Psoas muscle (tissue), 8 donors: ENCODE results near the gene DOK6. TPM values are rescaled to one million over a fixed set of nuclear protein-coding genes. Genes with fewer than 3 reads are reported as not detected.

ENCODE experiments used
- ATAC-seq, 4 donors: fragments of 200-7000 bp; cut with Tn5 transposase; one replicate each; pipeline ENCODE4 v1.9.1; 2020; ENCODE audit warnings: moderate library complexity in 3 of 4, mild to moderate bottlenecking in 2 of 4
- DNase-seq, 2 donors: peaks; one replicate each; pipeline ENCODE4 v3.0.0-alpha.2; 2020
- H3K27ac ChIP-seq: fragments of 200-600 bp; one replicate; pipeline ENCODE4 v1.8.0; 2022
- H3K27me3 ChIP-seq, 3 donors: fragments of 200-600 bp in 1 of 3; one replicate each; pipeline versions ENCODE4 v1.6.1 to v1.8.0; 2013 to 2022; ENCODE audit warnings: low read length in 2 of 3, mild to moderate bottlenecking in 2 of 3, moderate library complexity in 1 of 3; ENCODE audit not compliant: insufficient read depth in 3 of 3
- H3K36me3 ChIP-seq, 2 donors: fragments of 200-600 bp in 1 of 2; one replicate each; pipeline versions ENCODE4 v1.6.1 to v1.8.0; 2013 to 2022; ENCODE audit warnings: low read depth in 1 of 2, mild to moderate bottlenecking in 1 of 2, moderate library complexity in 1 of 2; ENCODE audit not compliant: insufficient read depth in 1 of 2
- H3K4me1 ChIP-seq: fragments of 200-600 bp; one replicate; pipeline ENCODE4 v1.8.0; 2022
- H3K4me3 ChIP-seq: fragments of 200-600 bp; one replicate; pipeline ENCODE4 v1.8.0; 2022; ENCODE audit warnings: mild to moderate bottlenecking
- H3K9me3 ChIP-seq: fragments of 200-600 bp; one replicate; pipeline ENCODE4 v1.8.0; 2022
- CTCF ChIP-seq: fragments of 200-600 bp; IDR thresholded peaks from one replicate; pipeline ENCODE4 v1.8.0; 2022; ENCODE audit warnings: antibody characterized with exemption
- WGBS, 3 donors: extraction: QIAGEN DNeasy Blood & Tissue Kit; methylation state at CpG; one replicate each; pipeline versions ENCODE4 v1.1.6 to v1.1.7; 2013; 5-methylcytosine and 5-hydroxymethylcytosine counted together
- intact Hi-C, 2 donors: fragments of 100-400 bp; cut with DNase I; formaldehyde crosslinking; loops; one replicate each; pipeline versions ENCODE4 v1.11.0 to v1.14.2; 2022
- polyA plus RNA-seq, 3 donors: library from polyadenylated mRNA; stranded (reverse); fragments of 200-250 nt; gene quantifications; one replicate each; pipeline ENCODE4 v1.2.3, GENCODE V29; 2013
- total RNA-seq, 4 donors: library from RNA; stranded (reverse); fragmentation: NEBNext Ultra II Directional in 2 of 4; extraction: Animal tissue kit (Norgen Biotek cat#: 25700) in 2 of 4; gene quantifications; one replicate each; pipeline versions ENCODE4 v1.2.1 to v1.2.4, GENCODE V29; 2021 to 2023
- donor health status: healthy with polysubstance abuse.
- donor health status: DM: no; HTN: no; CAD: no; lungs with moderate emphysema.
- donor health status: Bipolar disorder and iron deficiency.
- donor health status: healthy.
- donor health status: DM: yes; HTN: yes; CAD: no.
- donor health status: DM: no; HTN: no; CAD: no.
- donor health status: DM: no; HTN: no; CAD: no.
- donor health status: DM: yes; HTN: yes; CAD: no.

Gene DOK6
- total and polyA plus RNA-seq, 7 donors = 0.05 to 0.97 (median 0.18) TPM

DNA sequence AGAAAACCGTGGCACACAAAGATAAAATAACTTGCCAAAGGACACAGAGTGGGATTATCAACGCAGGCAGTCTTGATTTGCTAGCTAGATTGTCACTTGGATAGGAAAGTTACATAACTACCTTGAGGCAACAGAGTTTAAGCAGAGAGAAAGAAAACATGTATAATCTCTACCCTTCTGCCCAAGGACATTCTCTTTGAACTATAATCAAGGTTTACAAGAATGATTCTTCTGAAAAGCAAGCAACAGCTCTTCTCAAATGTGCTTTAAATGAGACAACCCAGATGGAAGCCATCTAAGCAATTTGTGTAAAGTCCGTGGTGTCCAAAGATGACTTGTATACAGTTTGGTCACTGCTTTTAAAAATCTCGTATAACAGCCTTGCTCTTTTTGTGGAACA is 369.6 kb downstream of the DOK6 start:
- DNase-seq = no peak
- ATAC-seq = no peak
- no peak for TF ChIP-seq CTCF
- Histone ChIP-seq H3K27ac (no peak overlapping the region), H3K36me3 (no peaks in the 10 kb centered on the region), H3K9me3 (no peaks in the 10 kb centered on the region), H3K4me3 (no peak overlapping the region), H3K4me1 (no peaks in the 10 kb centered on the region), H3K27me3 (no peaks in the 10 kb centered on the region)
- intact Hi-C loops = no loop called here
- 68 to 79% (median 69%) methylated on average over 4 of the region's 4 CpGs for WGBS, 3 donors

- no peaks in the 10 kb centered on the region for H3K27me3 ChIP-seq
- DNase-seq = no peak
- WGBS, 3 donors = 39 to 41% (median 40%) methylated on average over 3 of the region's 3 CpGs
- no peak for TF ChIP-seq CTCF
- intact Hi-C loops = no loop called here
- no peaks in the 10 kb centered on the region for H3K4me1 ChIP-seq
- ATAC-seq = no peak
- no peaks in the 10 kb centered on the region for H3K9me3 ChIP-seq
- no peak overlapping the region for H3K27ac ChIP-seq
- H3K36me3 ChIP-seq = no peaks in the 10 kb centered on the region
- no peak overlapping the region for H3K4me3 ChIP-seq
These were observed 374.1 kb downstream of the DOK6 start for GRCh38 chr18:69774831-69775230.

DNA sequence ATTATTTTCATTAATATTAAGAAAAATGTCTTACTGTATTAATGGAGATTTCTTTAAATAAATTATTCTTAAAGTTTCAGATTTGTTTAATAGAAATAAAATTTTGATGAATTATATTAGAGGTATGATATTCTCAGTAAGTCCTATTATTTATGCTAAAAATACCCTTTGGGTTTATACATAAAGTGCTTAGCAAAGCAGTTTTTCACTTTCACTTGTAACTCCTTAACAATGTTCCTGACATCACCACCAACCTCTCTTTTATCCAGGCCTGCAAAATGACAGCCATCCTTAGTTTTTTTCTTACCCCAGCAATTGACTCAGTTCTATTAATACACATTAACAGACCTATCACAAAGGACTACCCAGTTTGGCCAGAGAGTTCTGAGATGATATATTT is 376.6 kb downstream of the DOK6 start:
- no peaks in the 10 kb centered on the region for H3K27me3 ChIP-seq
- H3K27ac ChIP-seq = no peak overlapping the region
- no peak for TF ChIP-seq CTCF
- no peaks in the 10 kb centered on the region for H3K4me1 ChIP-seq
- no peaks in the 10 kb centered on the region for H3K9me3 ChIP-seq
- intact Hi-C loops = no loop called here
- no peak for DNase-seq
- H3K36me3 ChIP-seq = no peaks in the 10 kb centered on the region
- H3K4me3 ChIP-seq = no peak overlapping the region
- ATAC-seq = no peak

GRCh38 chr18:69778680-69779079 is 378.0 kb downstream of the DOK6 start:
- no peak for DNase-seq
- WGBS, 3 donors = 92 to 97% (median 94%) methylated on average over 1 of the region's 1 CpG
- no peaks in the 10 kb centered on the region for H3K36me3 ChIP-seq
- ATAC-seq = no peak
- TF ChIP-seq CTCF = no peak
- no peak overlapping the region for H3K27ac ChIP-seq
- no peaks in the 10 kb centered on the region for H3K27me3 ChIP-seq
- H3K4me1 ChIP-seq = no peaks in the 10 kb centered on the region
- H3K4me3 ChIP-seq = no peak overlapping the region
- H3K9me3 ChIP-seq = no peaks in the 10 kb centered on the region
- intact Hi-C loops = no loop called here

DNA sequence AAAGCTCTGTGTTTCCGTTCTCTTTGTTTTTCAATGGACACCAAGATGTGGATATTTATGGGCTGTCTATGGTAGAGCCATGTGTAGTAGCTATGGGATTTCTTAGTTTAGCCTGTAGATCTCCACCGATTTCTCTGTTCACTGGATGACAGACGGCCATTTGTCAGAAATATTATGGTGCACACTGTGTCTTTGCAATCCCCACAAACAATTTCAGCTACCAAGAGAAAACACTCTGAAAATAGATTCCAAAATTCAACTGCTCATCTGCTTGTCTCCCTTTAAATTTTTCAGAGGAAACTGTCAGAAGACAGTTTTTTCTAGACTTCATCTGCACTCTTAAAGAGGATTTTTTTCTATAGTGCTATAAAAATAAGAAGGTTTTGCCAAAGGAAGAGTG is 380.2 kb downstream of the DOK6 start:
- Histone ChIP-seq H3K4me1 (no peaks in the 10 kb centered on the region), H3K36me3 (no peaks in the 10 kb centered on the region), H3K4me3 (no peak overlapping the region), H3K27ac (no peak overlapping the region), H3K27me3 (no peaks in the 10 kb centered on the region), H3K9me3 (no peaks in the 10 kb centered on the region)
- 88 to 89% (median 89%) methylated on average over 3 of the region's 3 CpGs for WGBS, 3 donors
- ATAC-seq (no peak), DNase-seq (no peak)
- TF ChIP-seq CTCF = no peak
- intact Hi-C loops = no loop called here
